ENCODE measurements around the gene SLC7A6OS.

The SLC7A6OS gene

DNA sequence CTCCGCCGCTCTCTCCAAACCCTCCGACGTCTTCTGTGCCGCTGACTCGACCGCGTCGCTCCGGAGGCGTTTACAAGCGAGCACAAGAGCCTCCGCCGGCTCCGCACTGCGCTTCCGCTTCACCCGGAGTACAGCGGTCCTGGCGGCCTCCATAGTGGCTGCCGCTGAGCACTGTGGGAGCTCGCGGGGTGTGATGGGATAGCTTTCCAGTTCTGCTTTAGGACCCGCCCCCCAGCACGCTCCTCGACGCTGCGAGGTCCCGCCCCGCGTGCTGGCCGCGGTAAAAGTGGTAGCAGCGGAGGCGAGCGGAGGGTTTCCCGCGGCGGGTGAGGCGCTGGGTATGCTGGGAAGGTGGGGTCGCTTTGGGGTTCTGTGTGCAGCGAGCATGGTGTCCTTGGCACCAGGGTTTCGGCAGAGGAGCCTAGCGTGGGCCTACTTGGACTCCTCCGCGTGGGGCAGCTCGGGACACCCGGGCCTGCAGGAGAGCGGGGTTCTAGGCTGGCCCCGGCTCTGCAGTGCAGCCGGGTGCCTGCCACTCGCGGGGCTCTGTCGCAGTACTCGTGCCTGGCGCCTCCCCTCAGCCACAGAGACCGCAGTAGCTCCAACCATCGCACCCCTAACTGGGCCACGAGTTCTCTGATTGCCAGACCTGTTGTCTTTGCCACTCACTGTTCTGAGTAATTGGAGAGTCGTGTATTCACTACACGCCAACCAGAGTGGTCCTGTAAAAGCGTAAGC, at the start of gene SLC7A6OS, which contains the start of gene PRMT7:
TSS of gene SLC7A6OS (minus strand) at position 173 of the 738 bp plus-strand sequence. CDS start at position 153, 20 bp downstream.
TSS of gene PRMT7 (plus strand) at position 246 of the 738 bp plus-strand sequence. CDS start 4,961 bp downstream, outside the sequence.
- peak; percentile 95 for DNase-seq

- no peak for DNase-seq
Measured at GRCh38 chr16:68359398-68360191, 48.8 kb upstream of the SLC7A6OS start.

DNA sequence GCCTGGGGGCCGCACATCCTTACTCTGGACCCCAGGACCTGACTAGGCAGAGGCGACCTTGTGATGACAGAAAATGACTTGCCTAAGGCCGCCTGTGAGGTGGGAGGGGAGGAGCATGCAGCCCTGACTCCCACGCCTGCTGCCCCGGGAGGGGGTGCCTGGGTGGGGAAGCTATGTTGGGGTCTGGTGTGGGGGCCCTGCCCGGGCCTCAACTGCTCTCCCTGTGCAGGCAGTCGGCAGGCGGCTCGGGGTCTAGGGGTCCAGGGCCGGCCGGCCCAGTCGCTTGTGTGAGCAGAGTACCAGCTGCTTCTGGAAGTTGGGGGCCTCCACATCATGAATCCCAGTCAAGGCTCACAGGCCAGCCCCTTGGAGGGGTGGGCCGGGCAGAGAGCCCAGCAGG, 48.2 kb upstream of the SLC7A6OS start:
- DNase-seq = no peak

DNA sequence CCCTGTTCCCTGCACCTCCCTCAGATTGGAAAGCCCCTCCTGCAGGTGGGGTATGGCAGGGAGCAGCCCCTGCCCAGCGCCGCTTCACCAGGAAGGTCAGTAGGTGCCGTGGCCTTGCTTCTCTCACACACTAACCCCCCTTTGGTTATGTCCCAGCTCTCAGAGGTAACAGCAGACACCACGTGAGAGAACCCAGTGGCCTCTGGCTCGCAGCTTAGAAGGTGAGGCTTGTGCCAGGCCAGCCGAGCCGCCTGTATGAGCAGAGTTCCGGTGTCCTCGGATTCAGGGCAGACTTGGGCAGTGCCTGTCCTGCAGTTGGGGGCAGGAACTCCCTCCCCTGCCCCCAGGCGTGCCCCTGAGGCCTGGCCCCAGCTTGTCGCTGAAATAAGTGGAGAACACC, 47.2 kb upstream of the SLC7A6OS start:
- no peak for DNase-seq

GRCh38 chr16:68357521-68357922, 46.8 kb upstream of the SLC7A6OS start:
- no peak for DNase-seq

DNA sequence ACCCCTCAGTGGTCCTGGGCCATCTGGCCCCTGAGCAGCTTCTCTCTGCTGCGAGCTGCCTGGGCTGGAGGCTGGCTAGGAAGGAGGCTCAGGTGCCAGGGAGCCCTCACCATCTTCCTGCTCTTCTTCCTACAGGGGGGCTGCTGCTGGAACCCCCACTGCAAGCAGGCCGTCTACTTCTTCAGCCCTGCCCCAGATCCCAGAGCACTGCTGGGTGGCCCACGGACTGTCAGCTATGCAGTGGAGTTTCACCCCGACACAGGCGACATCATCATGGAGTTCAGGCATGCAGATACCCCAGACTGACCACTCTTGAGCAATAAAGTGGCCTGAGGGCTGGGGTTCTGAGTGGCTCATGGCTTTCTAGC, 46.2 kb upstream of the SLC7A6OS start:
- no peak for DNase-seq

GRCh38 chr16:68356249-68356918, 45.6 kb upstream of the SLC7A6OS start:
- no peak for DNase-seq

DNA sequence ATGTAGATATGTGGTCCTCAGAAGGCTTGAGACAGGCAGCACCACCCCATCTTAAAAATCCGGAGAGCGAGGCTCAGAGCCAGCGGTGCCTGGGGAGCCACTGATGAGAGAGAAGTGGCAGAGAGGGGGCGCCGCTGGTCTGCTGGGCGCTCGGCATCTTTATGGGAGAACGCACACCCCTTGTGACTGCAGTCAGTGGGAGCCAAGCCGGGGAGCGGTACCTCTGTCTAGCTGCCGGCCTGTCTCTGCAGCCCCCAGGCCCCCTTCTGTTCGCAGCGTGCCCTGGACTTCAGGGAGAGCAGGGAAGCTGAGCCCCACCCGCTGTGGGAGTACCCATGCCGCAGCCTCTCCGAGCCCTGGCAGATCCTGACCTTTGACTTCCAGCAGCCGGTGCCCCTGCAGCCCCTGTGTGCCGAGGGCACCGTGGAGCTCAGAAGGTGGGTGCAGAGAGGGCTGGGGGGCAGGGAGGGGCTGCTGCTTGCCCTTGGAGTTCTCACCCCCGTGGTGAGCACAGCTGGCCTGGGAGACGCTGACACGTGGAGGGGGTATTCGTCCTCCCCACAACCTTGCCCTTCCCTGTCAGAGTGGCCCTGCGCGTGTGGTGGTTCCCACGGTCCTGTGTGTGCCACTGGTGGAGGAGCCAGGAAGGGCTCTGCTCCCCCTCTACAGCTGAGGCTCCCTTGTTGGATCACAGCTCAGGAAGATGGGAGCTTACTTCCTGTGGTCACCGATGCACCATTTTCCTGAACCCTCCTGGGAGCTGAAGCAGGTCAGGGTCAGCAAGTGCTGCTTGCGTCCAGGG, 44.9 kb upstream of the SLC7A6OS start:
- no peak for DNase-seq

DNA sequence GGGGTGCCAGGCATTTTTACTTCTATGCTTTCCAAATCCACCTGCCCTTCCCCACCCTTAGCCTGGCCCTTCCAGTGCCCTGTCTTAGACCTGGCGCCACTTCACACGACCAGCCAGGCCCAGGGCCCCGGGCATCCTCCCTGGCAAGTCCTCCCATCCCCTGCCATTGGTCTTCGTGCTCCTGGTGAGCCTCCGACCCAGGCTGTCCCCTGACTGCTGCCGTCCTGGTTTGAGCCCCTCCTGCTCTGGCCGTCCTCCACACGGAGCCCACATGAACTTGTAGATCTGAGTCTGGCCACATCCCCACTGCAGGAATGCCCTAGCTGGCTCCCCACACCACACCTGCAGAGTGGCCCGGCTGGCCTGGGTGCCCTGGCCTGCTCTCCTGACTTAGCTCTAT, 44.1 kb upstream of the SLC7A6OS start:
- no peak for DNase-seq

- DNase-seq = no peak
Measured at GRCh38 chr16:68353366-68353765, 42.6 kb upstream of the SLC7A6OS start.

DNA sequence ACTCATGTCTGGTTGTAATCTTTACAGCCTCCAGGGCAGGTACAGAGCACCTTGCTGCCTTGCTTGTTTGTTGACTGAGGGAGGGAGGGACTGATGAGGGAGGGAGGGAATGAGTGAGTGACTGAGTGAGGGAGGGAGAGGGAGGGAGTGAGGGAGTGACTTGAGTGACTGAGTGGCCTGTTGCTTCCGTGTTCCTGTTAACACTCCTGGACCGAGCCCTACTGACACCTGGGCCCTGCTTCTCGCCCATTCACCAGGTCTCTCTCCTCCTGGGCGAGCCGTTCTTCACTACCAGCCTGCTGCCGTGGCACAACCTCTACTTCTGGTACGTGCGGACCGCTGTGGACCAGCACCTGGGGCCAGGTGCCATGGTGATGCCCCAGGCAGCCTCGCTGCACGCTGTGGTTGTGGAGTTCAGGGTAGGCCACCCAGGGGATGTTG, 41.3 kb upstream of the SLC7A6OS start:
- DNase-seq = no peak

- no peak for DNase-seq
Measured at GRCh38 chr16:68351463-68351862, 40.7 kb upstream of the SLC7A6OS start.

DNA sequence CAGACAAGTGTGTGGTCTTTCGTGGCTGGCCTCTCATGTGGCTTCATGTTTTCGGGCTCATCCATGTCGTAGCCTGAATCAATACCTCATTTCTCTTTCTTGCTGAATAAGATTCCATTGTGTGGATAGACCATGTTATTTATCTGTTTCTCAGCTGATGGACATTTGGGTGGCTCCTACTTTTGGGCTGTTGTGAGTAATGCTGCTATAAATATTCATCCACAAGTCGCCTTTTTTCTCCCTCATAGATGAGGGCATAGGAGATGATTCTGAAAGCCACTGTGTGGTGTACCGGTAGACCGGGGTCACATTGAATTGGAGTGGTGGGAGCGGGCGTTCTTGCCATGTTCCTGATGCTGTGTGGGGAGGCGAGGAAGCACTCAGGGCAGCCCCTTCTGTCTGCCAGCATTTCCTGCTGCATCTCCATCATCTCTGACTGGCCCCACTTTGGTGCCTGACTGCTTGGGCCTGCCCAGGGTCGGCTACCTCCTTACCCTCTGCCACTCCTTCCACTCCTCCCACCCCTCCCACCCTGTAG, 40.1 kb upstream of the SLC7A6OS start:
- DNase-seq = no peak

- DNase-seq = no peak
Measured at GRCh38 chr16:68349838-68350410, 39.2 kb upstream of the SLC7A6OS start.

DNA sequence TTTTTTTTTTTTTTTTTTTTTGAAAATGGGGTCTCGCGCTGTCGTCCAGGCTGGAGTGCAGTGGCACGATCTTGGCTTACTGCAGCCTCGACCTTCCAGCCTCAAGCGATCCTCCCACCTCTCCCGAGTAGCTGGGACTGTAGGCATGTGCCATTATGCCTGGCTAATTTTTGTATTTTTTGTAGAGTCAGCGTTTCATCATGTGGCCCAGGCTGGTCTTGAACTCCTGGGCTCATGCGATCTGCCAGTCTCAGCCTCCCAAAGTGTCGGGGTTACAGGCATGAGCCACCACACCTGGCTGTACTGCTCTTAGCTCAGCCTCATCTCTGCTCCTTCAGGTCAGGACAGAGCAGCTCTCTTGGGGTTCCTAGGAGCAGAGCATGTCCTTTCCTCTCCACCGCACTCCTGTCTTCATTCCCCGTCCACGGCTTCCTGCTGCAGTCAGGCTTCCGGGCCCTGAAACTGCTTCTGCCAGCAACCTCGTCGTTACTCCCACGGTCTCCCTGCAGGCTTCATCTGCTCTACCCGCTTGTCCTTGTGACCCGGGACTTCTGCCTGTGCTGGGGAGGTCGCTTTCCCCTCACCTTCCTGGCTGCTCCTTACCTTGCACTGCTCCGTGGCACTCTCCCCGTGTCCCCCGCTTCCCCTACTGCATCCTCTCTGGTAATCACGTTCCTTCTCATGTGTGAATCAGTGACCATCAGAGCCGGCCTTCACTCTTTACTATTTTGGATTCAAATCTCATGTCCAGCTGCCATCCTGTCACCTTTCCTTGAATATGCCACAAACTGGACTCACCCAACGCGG, 38.1 kb upstream of the SLC7A6OS start:
- DNase-seq = no peak

DNA sequence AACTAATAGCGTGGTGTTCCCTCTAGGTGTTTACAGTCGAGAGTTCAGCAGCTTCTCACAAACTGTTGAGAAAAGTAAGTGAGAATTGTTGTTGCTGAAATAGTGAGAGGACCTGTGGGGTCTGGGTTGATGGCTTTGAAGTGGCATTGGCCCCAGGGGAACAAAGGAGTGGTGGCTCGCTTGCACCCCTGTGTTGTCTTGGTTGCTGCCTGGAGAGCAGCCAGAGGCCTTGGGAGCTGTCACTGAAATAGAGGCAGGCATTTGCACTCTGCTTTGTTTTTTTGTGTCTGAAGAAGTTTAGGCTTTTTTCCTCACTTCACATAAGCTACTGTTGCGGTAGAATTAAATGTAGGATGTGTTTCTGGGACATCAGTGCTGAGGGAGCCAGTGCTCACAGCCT, 36.9 kb upstream of the SLC7A6OS start:
- DNase-seq = no peak

DNA sequence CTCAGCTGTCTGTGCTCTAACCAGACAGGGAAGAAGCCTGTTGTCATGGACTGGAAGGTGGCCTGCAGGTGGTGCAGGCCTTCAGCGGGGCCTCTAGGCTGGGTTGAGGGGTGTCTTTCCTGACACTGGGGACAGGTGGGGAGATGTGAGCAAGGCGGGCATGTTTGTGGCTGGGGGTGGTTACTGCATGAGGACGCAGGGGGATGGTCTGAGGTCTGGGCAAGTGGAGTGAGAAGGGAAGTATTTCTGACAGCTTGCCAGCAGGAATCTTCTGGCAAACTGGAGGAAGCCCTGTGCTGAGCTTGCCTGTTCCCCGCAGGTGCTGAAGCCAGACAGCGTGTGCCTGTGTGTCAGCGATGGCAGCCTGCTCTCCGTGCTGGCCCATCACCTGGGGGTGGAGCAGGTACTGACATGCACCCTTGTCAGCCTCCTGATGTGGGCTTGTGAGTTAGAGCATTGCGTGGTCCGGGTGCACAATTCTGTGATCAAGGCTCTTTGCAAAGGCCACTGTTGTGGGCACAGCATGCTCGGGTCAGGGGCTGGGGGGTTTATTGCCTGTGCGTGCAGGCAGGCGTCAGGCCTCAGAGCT, 36.2 kb upstream of the SLC7A6OS start:
- no peak for DNase-seq

DNA sequence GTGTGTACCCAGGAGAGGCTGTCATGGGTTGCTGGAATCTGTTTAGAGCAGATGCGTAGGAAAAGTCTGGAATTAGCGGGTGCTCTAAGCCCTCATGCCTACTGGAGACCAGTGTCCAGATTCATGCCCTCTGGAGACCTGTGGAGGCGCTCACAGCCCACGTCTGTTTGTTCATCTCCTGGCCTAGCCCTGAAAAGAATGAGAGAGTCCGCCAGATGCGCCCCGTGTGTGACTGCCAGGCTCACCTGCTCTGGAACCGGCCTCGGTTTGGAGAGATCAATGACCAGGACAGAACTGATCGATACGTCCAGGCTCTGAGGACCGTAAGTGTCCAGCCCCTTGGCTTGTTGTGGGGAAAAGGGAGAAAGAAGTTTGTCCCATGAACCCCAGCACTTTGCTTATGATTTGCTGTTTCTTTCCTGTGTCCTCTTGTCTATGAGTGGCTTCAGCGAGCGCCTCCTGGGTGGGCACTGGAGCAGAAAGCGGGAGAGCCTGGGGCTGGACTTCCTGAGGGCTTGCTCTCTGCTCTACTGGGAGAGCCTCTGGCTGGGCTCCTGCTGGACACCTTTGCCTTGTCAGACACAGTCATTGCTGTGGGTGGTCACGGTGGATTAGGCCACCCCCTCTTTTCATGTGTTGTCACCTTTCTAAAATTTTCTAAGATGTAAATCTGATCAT, 35.4 kb upstream of the SLC7A6OS start:
- no peak for DNase-seq

- no peak for DNase-seq
Measured at GRCh38 chr16:68345351-68345810, 34.6 kb upstream of the SLC7A6OS start.

GRCh38 chr16:68344252-68344651, 33.5 kb upstream of the SLC7A6OS start:
- DNase-seq = no peak
